GM18511 (cell line): ENCODE data around the gene SLC2A2.
"Not testable (repeated sequence)": the region's sequence is repeated elsewhere in the genome, so short reads cannot be mapped to it uniquely, and the experiment has no call there.

ENCODE experiments used
- ATAC-seq: cut with Tn5 transposase; IDR thresholded peaks from one replicate; pipeline ENCODE4 v1.9.1; 2021; ENCODE audit warnings: mild to moderate bottlenecking, moderate library complexity; ENCODE audit not compliant: unreplicated experiment

SLC2A2 gene

GRCh38 chr3:170989100-170989648 lies 37.3 kb downstream of the SLC2A2 start:
- no peak for ATAC-seq

- no peak for ATAC-seq
These were observed 38.1 kb downstream of the SLC2A2 start for GRCh38 chr3:170988378-170988777.

- ATAC-seq, result no peak
These were observed 41.2 kb downstream of the SLC2A2 start for GRCh38 chr3:170985304-170985703.

GRCh38 chr3:170982733-170983132 lies 43.8 kb downstream of the SLC2A2 start:
- peak; percentile 100 for ATAC-seq

GRCh38 chr3:170980399-170980798 lies 46.1 kb downstream of the SLC2A2 start:
- no peak for ATAC-seq

DNA sequence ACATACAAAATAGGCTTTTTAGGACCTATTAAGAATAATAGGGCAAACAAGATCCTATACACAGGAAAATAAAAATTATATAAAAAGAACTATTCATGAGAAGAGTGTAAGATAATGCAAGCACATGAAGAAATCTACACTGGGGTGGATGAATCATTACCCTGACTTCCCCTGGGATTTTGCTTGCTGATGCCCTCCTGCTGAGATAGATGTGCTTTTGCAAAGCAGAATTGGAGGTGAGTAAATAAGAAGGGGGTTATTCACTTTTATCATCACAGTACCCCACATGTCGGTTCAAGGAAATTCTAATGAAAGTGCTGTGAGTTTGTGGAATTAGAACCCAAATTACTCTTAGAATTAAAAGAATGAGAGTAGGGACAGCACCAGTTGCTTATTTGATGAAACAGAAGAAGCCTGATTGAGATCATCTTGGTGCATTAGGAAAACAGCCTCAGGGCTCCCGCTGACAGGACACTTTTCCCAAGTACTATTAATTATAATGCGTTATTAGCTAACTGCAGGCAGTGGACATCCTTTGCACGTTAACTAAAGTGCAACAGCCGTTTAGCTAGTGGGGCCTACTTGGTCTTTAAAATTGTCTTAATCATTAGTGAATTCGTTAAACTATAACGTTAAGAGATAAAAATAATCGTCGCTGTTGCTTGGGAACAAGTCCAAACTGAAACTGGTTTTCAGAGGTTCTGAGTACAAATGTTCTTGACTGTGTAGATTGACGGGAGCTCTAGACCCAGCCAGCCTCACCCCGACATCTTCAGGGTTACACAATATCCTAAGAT lies 48.4 kb downstream of the SLC2A2 start:
- no peak for ATAC-seq

- no peak for ATAC-seq
These were observed 50.4 kb downstream of the SLC2A2 start for GRCh38 chr3:170976190-170976519.

- ATAC-seq, result no peak
These were observed 51.0 kb downstream of the SLC2A2 start for GRCh38 chr3:170975283-170976189.

- ATAC-seq, result no peak
These were observed 51.6 kb downstream of the SLC2A2 start for GRCh38 chr3:170974872-170975271.

GRCh38 chr3:170972917-170973316 lies 53.6 kb downstream of the SLC2A2 start:
- ATAC-seq, result not testable (repeated sequence)

DNA sequence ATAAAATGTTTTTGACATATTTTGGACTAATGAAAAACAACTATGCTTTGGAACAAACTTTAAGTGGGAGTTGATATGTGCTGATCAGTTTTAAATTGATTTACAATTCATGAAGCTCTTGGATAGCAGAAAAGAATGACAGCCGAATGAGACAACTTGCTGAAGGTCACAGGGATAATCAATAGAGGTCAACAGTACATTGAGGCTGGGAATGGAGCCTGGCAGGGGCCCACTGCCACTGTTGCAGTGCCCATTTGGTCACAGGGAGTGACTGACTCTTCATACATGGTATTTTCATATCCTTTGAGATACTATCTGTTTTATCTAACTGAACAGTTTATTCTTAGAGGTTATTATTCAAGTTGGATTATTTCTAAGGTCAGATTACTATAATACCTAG lies 59.4 kb downstream of the SLC2A2 start:
- no peak for ATAC-seq

DNA sequence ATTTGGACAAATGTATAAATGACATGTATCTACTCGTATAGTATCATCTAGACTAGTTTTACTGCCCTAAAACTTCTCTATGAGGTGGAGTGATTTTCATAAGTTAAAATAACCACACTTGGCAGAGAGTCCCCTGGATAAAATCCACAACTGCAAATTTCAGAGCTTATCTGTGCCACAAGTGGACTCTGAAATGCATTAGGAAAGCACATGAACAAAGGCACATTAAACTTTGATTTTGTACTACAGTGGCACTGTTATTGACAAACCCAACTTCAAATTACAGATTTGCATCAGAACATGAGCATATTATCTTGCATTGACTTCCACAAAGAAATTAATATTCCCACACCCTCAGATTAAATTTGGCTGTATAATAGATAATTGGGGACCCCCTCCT lies 60.0 kb downstream of the SLC2A2 start:
- ATAC-seq, result no peak

GRCh38 chr3:170962411-170962810 lies 64.1 kb downstream of the SLC2A2 start:
- ATAC-seq, result no peak

- ATAC-seq, result no peak
These were observed 64.7 kb downstream of the SLC2A2 start for GRCh38 chr3:170961616-170962400.

GRCh38 chr3:170959457-170959856 lies 67.1 kb downstream of the SLC2A2 start:
- no peak for ATAC-seq

DNA sequence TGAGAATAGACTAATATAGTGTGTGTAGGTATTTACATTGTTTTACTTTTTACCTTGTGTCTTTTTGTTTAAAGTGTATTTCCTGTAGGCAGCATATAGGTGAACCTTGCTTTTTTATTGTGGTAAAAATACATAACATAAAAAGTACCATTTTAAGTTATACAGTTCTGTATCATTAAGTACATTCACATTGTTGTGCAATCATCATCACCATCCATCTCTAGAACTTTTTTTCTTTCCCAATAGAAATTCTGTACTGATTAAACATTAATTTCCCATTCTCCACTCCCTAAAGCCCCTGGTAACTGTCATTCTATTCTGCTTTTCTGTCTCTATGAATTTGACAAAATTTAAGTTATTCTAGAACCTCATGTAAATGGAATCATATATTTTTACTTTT lies 69.9 kb downstream of the SLC2A2 start:
- ATAC-seq, result no peak

DNA sequence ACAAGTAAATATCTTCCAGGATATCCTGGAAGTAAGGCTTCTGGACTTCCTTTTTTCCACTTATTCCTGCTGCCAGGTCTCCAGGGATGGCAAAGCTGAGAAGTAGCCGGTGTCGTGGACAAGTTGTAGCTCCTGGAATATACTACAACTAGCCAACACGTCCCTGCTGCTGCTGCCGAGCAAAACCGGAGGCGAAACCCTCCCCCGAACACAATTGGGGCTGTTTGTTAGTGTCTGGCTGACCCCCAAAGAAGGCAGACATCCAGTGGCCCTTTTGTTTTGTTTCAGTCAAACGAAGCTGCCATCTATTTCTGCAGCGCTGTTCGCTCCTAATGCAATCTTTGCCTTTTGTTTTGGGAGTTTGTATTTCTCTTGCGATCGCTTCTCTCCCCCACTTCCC lies 72.8 kb downstream of the SLC2A2 start:
- no peak for ATAC-seq

DNA sequence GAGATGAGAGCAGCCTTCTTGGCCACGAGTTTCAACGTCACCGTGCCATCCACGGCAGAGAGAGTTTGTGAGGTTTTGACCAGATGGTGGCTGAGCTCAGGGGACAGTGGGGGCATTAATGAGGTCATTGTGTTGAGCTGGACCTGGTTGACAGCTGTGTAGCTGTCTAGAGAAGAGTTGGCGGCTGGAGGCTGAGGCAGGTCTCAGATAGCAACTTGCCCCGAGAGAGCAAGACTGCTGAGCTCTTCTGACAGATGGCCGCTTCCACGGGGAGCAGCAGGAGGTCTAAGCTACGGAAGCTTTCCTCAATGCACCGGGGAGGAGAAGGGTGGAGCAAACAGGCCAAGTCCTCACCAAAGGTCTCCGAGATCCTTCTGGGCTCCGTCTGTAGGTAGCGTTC lies 73.3 kb downstream of the SLC2A2 start:
- no peak for ATAC-seq

- no peak for ATAC-seq
These were observed 77.3 kb downstream of the SLC2A2 start for GRCh38 chr3:170949211-170949610.

DNA sequence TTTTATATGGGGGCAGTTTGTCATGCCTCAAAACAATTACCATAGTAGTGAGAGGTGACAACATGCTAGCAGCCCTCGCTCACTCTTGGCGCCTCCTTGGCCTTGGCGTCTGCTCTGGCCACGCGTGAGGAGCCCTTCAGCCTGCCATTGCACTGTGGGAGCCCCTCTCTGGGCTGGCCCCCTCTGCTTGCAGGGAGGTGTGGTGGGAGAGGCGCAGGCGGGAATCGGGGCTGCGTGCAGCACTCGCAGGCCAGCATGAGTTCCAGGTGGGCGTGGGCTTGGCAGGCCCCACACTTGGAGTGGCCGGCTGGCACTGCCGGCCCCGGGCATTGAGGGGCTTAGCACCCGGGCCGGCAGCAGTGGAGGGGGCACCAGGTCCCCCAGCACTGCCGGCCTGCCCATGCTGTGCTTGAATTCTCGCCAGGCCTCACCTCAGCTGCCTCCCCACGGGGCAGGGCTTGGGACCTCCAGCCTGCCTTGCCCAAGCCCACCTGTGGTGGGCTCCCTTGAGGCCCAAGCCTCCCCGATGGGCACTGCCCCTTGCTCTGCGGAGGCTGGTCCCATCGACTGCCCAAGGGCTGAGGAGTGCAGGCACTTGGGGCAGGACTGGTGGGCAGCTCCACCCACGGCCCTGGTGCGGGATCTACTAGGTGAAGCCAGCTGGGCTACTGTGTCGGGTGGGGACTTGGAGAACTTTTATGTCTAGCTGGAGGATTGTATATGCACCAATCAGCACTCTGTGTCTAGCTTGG lies 79.3 kb downstream of the SLC2A2 start:
- ATAC-seq, result no peak
